AG08395 (cell line): ENCODE results near the gene FAM110A.
"Not testable (repeated sequence)": the region's sequence is repeated elsewhere in the genome, so short reads cannot be mapped to it uniquely, and the experiment has no call there.

Experiments
- DNase-seq: peaks from one replicate; pipeline ENCODE4 v3.0.0; 2012; ENCODE audit warnings: mixed read lengths, low spot score

The FAM110A gene

DNA sequence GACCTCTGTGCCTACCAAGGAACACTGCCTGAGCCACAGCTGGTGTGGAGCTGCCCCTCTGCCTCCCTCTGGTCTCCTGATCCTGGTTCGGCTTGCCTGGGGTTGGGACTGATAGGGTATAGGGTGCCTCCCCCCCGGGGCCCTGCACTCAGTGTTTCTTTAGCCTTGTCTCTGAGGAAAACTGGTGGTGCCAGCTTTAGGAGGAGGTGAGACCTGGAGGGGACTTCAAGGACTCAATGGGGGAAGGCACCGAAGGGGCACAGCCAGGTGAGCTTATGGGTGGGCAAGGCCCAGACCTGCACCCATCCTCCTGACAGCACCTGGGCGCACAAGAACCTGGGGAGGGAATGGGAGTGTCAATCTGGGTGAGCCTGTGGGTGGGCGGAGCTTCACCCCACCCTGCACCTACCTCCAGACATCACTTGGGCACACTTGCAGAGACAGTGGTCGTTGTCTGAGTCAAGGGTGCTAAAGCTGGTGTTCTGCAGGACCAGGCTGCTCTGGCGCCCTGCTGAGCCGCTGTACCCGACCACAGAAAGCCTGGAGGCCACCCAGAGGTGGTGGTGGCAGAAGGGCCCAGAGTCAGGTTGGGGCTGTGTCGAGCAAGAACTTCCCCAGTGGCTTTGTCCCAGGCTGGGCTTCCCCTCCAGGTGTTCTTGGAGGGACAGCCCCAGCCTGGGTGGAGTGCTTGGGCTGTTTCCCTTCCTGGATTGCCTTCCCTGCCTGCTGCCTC lies 40.5 kb downstream of the FAM110A start:
- DNase-seq: no peak

DNA sequence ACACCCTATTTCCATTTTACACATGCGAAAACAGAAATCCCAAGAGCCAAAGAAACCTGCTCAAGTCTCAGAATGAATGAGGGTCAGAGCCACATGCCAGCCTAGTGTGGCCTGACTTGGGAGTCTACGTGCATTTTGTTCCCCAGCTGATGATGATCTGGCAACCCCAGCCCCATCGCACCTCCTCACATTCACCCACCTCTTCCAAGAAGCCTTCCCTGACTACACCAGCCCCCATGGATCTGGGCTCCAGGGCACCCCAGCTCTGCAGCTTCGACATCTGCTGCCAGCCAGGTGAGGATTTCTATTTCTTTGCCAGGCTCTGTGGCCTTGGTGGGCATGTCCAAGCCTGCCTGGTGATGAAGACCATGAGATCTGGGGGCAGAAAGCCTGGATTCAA lies 41.6 kb downstream of the FAM110A start:
- no peak for DNase-seq

DNA sequence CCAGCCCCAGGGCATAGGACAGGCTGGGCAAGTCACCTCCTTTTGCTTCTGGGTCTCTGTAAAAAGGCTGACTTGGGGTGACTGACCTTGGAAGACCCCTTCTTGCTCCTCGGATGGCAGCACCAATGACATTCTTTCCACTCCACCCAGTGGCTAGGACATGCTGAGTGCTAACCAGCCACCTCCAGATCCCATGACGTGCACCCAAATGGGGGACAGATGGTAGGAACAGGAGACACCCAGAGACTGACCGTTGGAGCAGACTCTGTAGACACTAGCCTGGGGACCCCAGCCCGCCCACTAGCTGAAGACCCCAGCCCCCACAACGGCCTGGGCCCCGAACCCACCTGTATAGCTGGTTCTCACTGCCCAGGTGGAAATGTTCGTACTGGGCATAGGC lies 44.3 kb downstream of the FAM110A start:
- no peak for DNase-seq

DNA sequence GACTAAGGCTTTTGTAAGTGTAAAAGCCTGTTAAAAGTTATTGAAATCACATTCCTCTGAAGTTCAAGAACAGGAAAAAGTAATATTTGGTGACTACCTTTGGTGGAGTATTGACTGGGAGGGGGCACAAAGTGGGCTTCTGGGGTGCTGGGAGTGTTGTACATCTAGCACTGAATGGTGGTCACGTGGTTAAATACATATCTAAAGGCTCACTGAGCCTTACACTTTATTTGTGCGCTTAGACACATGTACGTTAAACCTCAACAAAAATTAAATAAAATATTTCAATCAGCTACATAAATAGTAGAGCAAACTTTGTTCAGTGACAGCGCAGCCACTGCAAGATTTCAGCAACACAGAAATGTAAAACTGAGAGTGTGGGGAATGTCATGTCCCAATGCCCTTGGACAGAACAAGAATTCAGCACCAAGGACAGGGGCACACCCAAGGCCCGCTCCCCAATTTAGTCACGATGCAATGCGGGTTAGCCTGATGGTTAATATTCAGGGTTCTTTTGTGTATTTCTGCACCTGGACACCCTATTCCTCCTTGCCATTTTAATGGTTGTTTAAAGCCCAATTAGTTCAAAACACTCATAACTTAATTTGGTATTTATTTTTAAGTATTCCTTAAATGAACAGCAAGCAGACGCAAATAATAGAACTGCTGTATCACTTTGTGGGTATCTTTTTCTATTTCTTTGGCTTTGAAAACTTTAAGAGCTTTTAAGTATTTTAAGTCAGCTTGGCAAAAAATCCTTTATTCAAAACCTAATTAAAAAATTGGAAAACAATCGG lies 45.2 kb downstream of the FAM110A start:
- peak; percentile 38 for DNase-seq

DNA sequence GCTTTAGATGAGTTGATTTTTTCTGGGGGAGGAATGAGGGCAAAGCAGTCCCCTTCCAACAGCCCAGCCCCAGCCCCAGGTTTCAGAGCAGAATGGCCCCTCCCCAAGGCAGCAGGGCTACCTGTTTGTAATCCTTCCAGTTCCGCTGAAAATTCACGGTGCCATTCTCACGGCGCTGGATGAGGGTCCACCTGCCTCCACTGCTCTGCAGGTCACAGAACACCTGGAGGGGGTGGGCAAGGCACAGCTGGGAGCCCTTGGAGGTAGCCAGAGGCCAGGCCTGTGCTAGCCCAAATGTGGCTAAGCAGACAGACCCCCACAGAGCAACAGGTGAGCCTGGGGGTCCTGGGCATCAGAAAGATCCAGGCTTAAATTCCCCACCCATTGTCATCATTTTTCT lies 46.1 kb downstream of the FAM110A start:
- no peak for DNase-seq

DNA sequence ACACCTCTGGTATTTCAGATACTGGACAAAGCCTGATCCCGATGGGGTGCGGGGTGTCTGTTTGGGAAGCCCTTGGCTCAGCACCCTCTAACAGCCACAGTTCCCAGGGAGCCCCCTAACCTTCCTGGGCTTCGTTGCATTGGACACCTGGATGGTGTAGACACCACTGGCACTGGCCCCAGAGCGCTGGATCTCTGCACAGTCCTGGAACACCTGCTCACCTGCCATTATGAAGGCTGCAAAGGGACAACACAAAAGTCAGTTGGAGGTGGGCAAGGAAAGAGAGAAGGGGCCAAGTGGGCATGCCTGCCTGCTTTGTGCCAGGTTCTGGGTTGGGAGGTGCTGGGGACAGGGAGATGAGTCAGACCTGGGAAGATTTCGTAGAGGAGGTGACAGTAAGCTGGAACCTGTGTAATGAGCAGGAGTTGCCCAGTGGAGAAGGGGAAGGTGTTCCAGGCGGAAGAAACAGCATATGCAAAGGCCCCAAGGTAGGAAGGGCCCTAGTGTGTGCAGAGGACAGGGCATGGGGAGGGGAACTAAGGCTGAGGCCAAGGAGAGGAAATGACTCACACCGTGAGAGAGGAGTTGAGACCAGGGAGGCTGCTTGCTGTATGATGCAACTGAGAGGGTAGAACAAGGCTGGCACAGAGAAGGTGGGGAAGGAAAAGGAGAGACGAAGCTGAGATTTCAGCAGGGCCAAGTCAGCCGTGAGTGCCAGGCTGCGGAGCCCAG lies 47.7 kb downstream of the FAM110A start:
- peak; percentile 50 for DNase-seq

DNA sequence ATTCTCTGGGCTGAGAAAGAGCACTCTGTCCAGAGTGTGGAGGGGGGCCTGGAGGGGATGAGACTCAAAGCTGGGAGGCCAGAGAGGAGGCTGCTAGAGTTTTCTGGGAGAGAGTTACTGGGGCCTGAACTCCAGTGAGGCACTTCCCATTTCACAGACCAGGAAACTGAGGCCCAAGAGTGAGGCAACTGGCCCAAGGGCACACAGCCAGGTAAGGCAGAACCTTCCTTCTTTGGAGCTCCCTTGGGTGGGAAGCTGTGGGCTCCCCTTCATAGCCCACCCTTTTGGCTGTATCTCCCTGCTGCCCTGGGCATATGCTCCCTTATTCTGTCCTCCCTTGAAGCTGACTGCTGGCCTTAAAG lies 48.2 kb downstream of the FAM110A start:
- no peak for DNase-seq

DNA sequence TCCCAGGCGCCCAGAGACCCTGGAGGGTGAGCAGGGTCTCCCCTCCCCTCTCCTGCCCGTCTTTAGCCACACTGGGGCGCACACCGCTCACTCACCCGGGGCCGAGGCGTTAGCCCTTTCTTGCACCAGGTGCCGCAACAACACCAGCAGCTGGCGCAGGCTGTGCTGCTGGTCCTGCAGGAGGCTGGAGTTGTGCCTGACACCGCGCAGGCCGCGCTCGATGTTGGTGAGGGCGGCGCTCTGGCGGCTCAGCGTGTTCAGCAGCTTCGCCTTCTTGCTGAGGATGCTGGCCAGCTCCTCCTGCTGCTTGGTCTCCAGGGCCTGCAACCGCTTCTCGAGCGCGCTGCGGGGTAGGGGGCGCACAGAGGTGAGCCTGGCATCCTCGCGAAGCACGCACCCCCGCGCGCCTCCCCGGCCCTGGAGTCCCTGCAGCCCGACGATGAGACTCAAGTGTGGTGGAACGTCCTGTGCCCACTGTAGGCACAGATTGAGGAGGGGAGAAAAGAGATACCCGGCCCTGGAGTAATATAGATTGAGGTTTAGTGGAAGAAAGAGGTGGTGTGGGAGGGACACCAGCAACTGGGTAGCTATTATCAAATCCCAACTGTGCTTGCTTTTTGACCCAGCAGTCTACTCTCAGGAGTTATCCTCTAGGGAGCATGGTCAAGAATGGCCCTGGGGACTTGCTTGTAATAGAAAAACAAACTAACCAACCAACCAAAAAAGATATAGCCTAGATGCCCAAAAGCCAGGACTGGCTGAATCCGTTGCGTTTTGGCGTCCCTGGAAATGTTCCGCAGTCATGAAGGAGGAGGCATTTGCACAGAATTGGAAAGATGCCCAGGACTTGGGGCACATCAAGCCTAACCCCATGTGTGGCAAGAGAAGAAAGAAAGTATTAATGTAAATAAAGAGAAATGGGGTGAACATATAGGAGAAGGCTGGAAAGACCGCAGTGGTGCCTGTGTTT lies 51.8 kb downstream of the FAM110A start:
- peak; percentile 48 for DNase-seq

DNA sequence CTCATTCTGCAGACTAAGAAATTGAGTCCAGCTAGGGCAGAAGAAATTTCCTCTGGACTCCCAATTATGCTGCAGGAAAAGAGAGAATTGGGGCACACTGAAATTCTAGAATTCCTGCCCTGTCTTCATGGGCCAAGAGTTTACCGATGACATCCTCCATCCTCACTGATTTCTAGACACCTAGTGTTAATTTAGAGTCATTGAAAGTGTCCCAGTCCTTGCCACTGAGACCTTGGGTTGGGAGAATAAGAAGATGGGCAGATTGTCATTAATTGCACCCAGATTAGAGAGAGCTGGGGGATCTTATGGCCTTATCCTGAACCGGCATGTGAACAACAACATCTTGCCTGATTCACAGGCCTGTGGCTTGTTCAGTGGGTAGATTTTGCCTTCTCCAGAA lies 53.6 kb downstream of the FAM110A start:
- DNase-seq: no peak

DNA sequence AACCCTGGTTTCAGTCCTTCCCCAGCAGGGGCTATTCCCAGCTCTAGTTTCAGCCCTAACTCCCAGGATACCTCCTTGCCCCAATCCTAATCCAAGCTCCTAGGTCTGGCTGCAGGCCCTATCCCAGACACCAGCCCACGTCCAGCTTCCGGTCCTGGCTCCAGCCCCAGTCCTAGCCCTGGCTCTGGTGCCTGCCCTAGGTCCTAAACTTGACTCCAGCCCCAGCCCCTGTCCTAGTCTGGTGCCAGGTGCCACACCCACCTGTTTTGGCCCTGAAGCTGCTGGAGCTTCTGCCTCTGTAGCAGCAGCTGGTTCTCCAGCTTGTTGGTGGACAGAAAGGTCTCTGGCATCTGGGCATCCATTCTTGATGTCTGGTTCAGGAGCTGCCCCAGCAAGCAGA lies 54.5 kb downstream of the FAM110A start:
- no peak for DNase-seq

DNA sequence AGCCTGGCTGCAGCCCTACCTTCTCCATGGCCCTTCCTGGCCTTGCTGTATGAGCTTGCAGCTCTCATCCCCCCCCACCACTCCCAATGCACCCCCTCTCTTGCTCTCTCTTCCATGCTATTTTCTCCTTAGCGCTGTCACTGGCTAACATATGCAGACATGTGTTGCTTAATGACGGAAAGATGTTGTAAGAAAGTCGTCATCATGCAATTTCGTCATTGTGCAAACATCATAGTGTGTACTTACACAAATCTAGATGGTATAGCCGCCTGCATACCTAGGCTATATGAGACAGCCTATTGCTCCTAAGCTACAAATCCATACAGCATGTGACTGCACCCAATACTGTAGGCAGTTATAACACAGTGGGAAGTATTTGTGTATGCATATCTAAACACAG lies 55.6 kb downstream of the FAM110A start:
- DNase-seq: no peak

DNA sequence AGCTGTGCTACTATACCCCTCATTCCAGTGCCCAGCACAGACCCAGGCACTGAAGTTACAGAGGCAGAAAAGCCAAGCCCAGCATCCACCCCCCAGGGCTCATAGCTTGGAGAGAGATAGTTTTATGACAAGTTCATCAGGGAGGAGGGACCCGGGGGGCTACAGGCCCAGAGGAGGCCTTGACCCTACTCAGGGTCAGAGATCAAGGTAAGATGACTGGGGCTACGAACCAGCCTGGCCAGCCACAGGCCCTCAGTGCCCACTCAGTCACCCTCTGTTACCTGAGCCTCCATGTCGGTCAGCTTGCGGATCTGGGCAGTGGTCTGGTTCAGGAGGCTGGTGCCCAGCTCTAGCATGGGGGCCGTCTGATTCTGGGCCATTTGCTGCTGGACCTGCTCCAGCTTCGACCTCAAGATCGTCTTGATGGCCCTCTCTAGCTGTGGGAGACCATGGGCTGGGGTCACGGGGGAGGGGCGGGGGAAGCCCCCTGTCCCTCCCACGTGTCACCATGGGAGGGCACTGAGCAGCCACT lies 56.5 kb downstream of the FAM110A start:
- DNase-seq: no peak

DNA sequence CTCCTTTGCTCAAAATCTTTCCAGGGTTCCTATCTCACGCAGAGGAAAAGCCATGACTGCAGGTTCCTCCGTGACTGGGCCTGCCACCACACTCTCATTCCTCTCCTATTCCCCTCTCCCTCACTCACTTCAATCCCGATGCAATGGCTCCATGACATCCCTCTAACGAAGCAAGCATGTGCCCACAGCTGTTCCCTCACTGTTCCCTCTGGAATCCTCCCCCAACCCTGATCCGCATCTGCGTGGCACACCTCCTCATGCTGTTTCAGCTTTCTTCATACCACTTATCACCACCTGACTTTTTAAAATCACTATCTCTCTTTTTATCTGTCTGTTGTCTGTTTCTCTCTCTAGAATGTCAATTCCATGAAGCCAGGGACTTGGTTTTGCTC lies 57.1 kb downstream of the FAM110A start:
- no peak for DNase-seq

DNA sequence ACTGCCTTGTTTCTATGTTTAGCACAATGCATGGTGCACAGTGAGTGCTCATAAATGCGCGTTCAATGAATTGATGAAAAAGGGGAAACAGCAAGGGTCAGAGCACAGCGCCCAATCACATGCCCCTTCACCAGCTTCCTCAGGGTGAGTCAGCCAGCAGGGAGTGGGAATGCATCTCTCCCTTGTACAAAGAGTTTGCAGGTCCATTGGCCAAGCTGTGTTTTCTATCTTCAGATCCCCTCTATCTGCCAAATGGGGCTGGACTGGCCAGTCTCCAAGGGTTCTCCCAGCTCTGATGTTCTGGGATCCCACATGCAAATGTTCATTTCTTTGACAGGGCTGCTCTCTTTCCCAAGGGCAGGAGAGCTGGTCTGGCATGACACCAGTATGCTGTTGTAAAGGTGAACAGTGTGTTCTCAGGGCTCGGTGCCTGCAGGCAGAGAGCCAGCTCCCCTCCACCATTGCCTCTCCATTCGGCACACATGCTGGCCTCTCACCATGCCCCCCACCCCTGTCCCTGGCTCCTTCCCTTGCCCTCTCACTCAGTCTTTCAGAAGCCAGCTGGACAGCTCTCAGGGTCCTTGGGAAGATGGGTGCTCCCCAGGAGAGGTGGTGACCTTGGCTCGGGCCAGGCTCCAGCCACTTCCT lies 57.7 kb downstream of the FAM110A start:
- no peak for DNase-seq

DNA sequence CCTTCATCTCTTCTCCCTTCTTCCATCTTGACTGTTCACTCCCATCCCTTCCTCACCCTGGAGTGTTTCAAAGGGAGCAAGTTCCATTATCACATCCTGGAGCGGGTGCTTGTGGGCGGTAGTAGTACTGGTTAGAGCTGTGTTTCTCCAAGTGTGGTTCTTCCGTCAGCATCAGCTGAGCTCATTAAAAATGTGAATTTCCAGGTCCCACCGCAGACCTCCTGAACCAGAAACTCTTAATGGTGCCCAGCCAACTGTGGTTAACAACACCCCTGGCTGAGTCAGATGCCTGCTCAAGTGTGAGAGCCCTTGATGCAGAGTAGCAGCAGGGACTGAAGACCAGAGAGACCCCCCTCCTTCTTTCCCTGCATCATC lies 58.2 kb downstream of the FAM110A start:
- DNase-seq: no peak

DNA sequence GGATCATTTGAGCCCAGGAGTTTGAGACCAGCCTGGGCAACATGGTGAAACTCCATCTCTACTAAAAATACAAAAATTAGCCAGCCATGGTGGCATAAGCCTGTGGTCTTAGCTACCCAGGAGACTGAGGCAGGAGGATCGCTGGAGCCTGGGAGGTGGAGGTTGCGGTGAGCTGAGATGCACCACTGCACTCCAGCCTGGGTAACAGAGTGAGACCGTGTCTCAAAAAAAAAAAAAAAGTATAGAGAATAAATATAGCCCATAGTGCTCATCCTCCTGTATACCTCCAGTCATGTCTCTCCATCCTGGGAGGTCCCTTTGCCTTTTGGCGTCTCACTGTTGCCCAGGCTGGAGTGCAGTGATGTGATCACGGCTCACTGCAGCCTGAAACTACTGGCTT lies 58.9 kb downstream of the FAM110A start:
- not testable (repeated sequence) for DNase-seq
